GM13977 (cell line): ENCODE measurements around the gene DHX16.

ENCODE experiments used
- DNase-seq: peaks from one replicate; pipeline ENCODE4 v3.0.0; 2012; ENCODE audit warnings: low spot score
- CTCF ChIP-seq: IDR thresholded peaks from 2 replicates; pipeline ENCODE4 v1.5.1; 2012; ENCODE audit warnings: mild to moderate bottlenecking, control low read depth; ENCODE audit not compliant: insufficient read depth; ENCODE audit errors: extremely low read depth, missing control alignments
- in situ Hi-C: fragments of 300-500 bp; cut with MboI; formaldehyde crosslinking; loops from one replicate; pipeline ENCODE4 v1.12.0; 2022; ENCODE audit warnings: low sequenced_read_pairs, low pct_unique_long_range_greater_than_20kb, mixed read lengths, inconsistent platforms; ENCODE audit not compliant: unreplicated experiment

DHX16 gene

GRCh38 chr6:30717129-30717844 lies 44.5 kb upstream of the DHX16 start, which contains the start of gene MDC1:
MDC1 (minus strand) TSS chr6:30717281; CDS start chr6:30715175, 2,106 bp downstream.
- peak; percentile 94 for DNase-seq
- in situ Hi-C loops: no loop called here
- TF ChIP-seq CTCF: peak; percentile 9

DNA sequence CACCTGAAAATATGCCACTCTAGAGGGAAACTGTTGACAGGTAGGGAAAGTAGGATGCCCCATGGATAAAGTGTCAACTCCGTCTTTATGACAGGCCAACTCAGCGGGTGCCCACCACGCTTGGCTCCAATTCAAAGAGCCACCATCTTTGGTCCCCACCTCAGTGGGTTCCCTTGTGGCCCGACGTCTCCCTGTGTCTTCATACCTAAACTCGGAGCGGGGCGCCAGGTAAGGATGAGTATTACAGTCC lies 44.0 kb upstream of the DHX16 start:
- in situ Hi-C loops: no loop called here
- DNase-seq: no peak
- no peak for TF ChIP-seq CTCF

- in situ Hi-C loops: no loop called here
- no peak for DNase-seq
- no peak for TF ChIP-seq CTCF
These were observed 41.5 kb upstream of the DHX16 start for GRCh38 chr6:30714263-30714662.

- in situ Hi-C loops: no loop called here
- DNase-seq: no peak
- no peak for TF ChIP-seq CTCF
These were observed 39.7 kb upstream of the DHX16 start for GRCh38 chr6:30712441-30712945.

GRCh38 chr6:30711758-30712380 lies 39.1 kb upstream of the DHX16 start:
- no peak for TF ChIP-seq CTCF
- no peak for DNase-seq
- in situ Hi-C loops: no loop called here

- DNase-seq: no peak
- no peak for TF ChIP-seq CTCF
- in situ Hi-C loops: no loop called here
These were observed 36.5 kb upstream of the DHX16 start for GRCh38 chr6:30709101-30709868.
